HepG2 (cell line): ENCODE data around the gene SH3YL1. TPM values are rescaled to one million over a fixed set of nuclear protein-coding genes. Genes with fewer than 3 reads are reported as not detected.

Experiments used
- ATAC-seq: fragments of 200-7000 bp; cut with Tn5 transposase; 3 replicates; pipeline ENCODE4 v1.9.1; 2020; ENCODE audit warnings: mild to moderate bottlenecking, moderate library complexity
- BruUV-seq: library from RNA; stranded (reverse); fragments of 400-500 nt; replicated peaks from 2 replicates; lab custom pipeline; 2021; lab: Mats Ljungman, UMichigan
- CTCF ChIA-PET: fragments of 300-600 bp; formaldehyde crosslinking; extraction: SDS; loops from one replicate; lab custom pipeline; 2021; ENCODE audit warnings: low total read pairs, inconsistent platforms, low intra/inter-chr PET ratio; lab: Yijun Ruan, JAX
- POLR2A ChIA-PET: fragments of 350-600 bp; sonication (Branson Sonifier 250); formaldehyde crosslinking; loops from one replicate; lab custom pipeline; 2020; ENCODE audit warnings: antibody characterized with exemption, inconsistent platforms; lab: Yijun Ruan, JAX
- DNase-seq: peaks from one replicate; pipeline ENCODE4 v3.0.0-alpha.2; 2015; ENCODE audit warnings: low spot score
- FAIRE-seq: peaks from 3 replicates; lab custom pipeline; 2011; peaks lifted over from hg19 to GRCh38; lab: Jason Lieb, UNC
- H2AFZ ChIP-seq: one replicate; pipeline ENCODE4 v1.6.1; 2011; ENCODE audit warnings: low read length, inconsistent platforms
- H3K27ac ChIP-seq: fragments of 300-600 bp; 3 replicates; pipeline ENCODE4 v1.8.0; 2011; ENCODE audit warnings: mixed run types, mild to moderate bottlenecking, mixed read lengths, low read length, inconsistent platforms; ENCODE audit not compliant: insufficient read depth; ENCODE audit errors: extremely low read length
- H3K27me3 ChIP-seq, 2 experiments: fragments of 200-600 bp in 1 of 2; 2 replicates in 1 of 2; 3 replicates in 1 of 2; pipeline versions ENCODE4 v1.6.0 to v1.8.0; 2011; ENCODE audit warnings: low read length in 2 of 2, mild to moderate bottlenecking in 2 of 2, moderate library complexity in 2 of 2, inconsistent platforms in 1 of 2; ENCODE audit not compliant: insufficient read depth in 2 of 2, control insufficient read depth in 1 of 2
- H3K36me3 ChIP-seq, 2 experiments: fragments of 200-600 bp in 1 of 2; replicated peaks in 1 of 2; 2 replicates in 1 of 2; 3 replicates in 1 of 2; pipeline versions ENCODE4 v1.5.1 to v1.8.0; 2011; ENCODE audit warnings: low read length in 2 of 2, inconsistent platforms in 1 of 2; ENCODE audit not compliant: insufficient read depth in 2 of 2, control insufficient read depth in 1 of 2
- H3K4me1 ChIP-seq: 2 replicates; pipeline ENCODE4 v1.5.1; 2012; ENCODE audit warnings: low read length, inconsistent platforms; ENCODE audit not compliant: insufficient read depth
- H3K4me2 ChIP-seq: 2 replicates; pipeline ENCODE4 v1.6.0; 2011; ENCODE audit warnings: low read depth, low read length, inconsistent platforms
- H3K4me3 ChIP-seq, 3 experiments: fragments of 200-600 bp in 1 of 3; sonication (generic), shearing (Covaris generic) in 1 of 3; replicated peaks in 1 of 3; 2 replicates each; pipeline ENCODE4 v1.5.1; 2011 to 2016; ENCODE audit warnings: low read length in 3 of 3, inconsistent platforms in 2 of 3, low read depth in 2 of 3, mild to moderate bottlenecking in 2 of 3, control low read depth in 1 of 3, mixed read lengths in 1 of 3; ENCODE audit not compliant: insufficient read depth in 1 of 3
- H3K79me2 ChIP-seq: one replicate; pipeline ENCODE4 v1.6.1; 2011; ENCODE audit warnings: low read length, inconsistent platforms; ENCODE audit not compliant: insufficient read depth
- H3K9ac ChIP-seq: 2 replicates; pipeline ENCODE4 v1.6.0; 2011; ENCODE audit warnings: mild to moderate bottlenecking, low read depth, low read length, inconsistent platforms; ENCODE audit not compliant: insufficient read depth
- H3K9me3 ChIP-seq: 2 replicates; pipeline ENCODE4 v1.5.1; 2012; ENCODE audit warnings: mild to moderate bottlenecking, low read length
- H4K20me1 ChIP-seq: 2 replicates; pipeline ENCODE4 v1.6.0; 2011; ENCODE audit warnings: inconsistent platforms, mild to moderate bottlenecking, low read length, moderate library complexity; ENCODE audit not compliant: insufficient read depth
- CHCHD3 ChIP-seq: sonication (generic); formaldehyde crosslinking; IDR thresholded peaks from 2 replicates; pipeline ENCODE4 v1.8.0; 2022; ENCODE audit warnings: mild to moderate bottlenecking, missing genetic modification reagents, moderate library complexity
- DNMT3B ChIP-seq: conservative IDR thresholded peaks from 2 replicates; pipeline ENCODE4 v1.6.1; 2016; ENCODE audit warnings: missing biosample characterization, control low read depth
- ELF3 ChIP-seq: IDR thresholded peaks from 2 replicates; pipeline ENCODE4 v1.6.1; 2016; ENCODE audit warnings: missing genetic modification reagents, missing compliant biosample characterization
- GATA4 ChIP-seq: sonication (generic); IDR thresholded peaks from 2 replicates; pipeline ENCODE4 v1.6.1; 2016; ENCODE audit warnings: antibody characterized with exemption, low read depth, borderline replicate concordance
- HDAC1 ChIP-seq: sonication (generic); formaldehyde crosslinking; IDR thresholded peaks from 2 replicates; pipeline ENCODE4 v1.5.1; 2020; ENCODE audit warnings: mild to moderate bottlenecking, missing genetic modification reagents
- HDAC2 ChIP-seq: sonication (generic); formaldehyde crosslinking; IDR thresholded peaks from 2 replicates; pipeline ENCODE4 v1.4.0; 2020; ENCODE audit warnings: missing genetic modification reagents
- KLF15 ChIP-seq: sonication (generic); formaldehyde crosslinking; IDR thresholded peaks from 2 replicates; pipeline ENCODE4 v1.8.1; 2023; ENCODE audit warnings: borderline replicate concordance, mild to moderate bottlenecking, inconsistent platforms, missing genetic modification reagents, mixed read lengths
- REL ChIP-seq: sonication (generic); formaldehyde crosslinking; conservative IDR thresholded peaks from 2 replicates; pipeline ENCODE4 v1.8.0; 2022; ENCODE audit warnings: mild to moderate bottlenecking, missing genetic modification reagents, moderate library complexity
- SMYD3 ChIP-seq: sonication (generic); formaldehyde crosslinking; IDR thresholded peaks from 2 replicates; pipeline ENCODE4 v1.8.1; 2023; ENCODE audit warnings: mild to moderate bottlenecking, missing genetic modification reagents
- SNRNP70 ChIP-seq: fragments of 200-400 bp; formaldehyde crosslinking; IDR thresholded peaks from 2 replicates; pipeline ENCODE4 v1.6.1; 2017; ENCODE audit warnings: mild to moderate bottlenecking, low read depth, low read length, moderate library complexity
- TARDBP ChIP-seq: sonication (generic); formaldehyde crosslinking; IDR thresholded peaks from 2 replicates; pipeline ENCODE4 v1.8.0; 2022; ENCODE audit warnings: mild to moderate bottlenecking, missing genetic modification reagents
- ZBTB44 ChIP-seq: sonication (generic); formaldehyde crosslinking; IDR thresholded peaks from 2 replicates; pipeline ENCODE4 v1.4.0; 2020; ENCODE audit warnings: missing genetic modification reagents
- ZNF230 ChIP-seq: sonication (generic); formaldehyde crosslinking; IDR thresholded peaks from 2 replicates; pipeline ENCODE4 v1.4.0; 2020; ENCODE audit warnings: mild to moderate bottlenecking, missing genetic modification reagents
- ZNF263 ChIP-seq: sonication (generic); formaldehyde crosslinking; IDR thresholded peaks from 2 replicates; pipeline ENCODE4 v1.4.0; 2020; ENCODE audit warnings: missing genetic modification reagents
- ZNF331 ChIP-seq: sonication (generic); formaldehyde crosslinking; IDR thresholded peaks from 2 replicates; pipeline ENCODE4 v1.4.0; 2020; ENCODE audit warnings: missing genetic modification reagents
- ZNF543 ChIP-seq: sonication (generic); formaldehyde crosslinking; IDR thresholded peaks from 2 replicates; pipeline ENCODE4 v1.4.0; 2020; ENCODE audit warnings: mild to moderate bottlenecking, missing genetic modification reagents
- ZNF549 ChIP-seq: sonication (generic); formaldehyde crosslinking; IDR thresholded peaks from 2 replicates; pipeline ENCODE4 v1.5.0; 2020; ENCODE audit warnings: missing genetic modification reagents
- WGBS: methylation state at CpG from one replicate; pipeline ENCODE4 v1.1.6; 2017; ENCODE audit warnings: low lambda C conversion rate; 5-methylcytosine and 5-hydroxymethylcytosine counted together
- in situ Hi-C: cut with HindIII; loops from 2 replicates; pipeline ENCODE4 v1.10.0; 2017; ENCODE audit warnings: low pct_unique_long_range_greater_than_20kb; ENCODE audit not compliant: extremely low pct_ligation_motif_present
- intact Hi-C: fragments of 100-400 bp; cut with micrococcal nuclease; formaldehyde crosslinking; loops from one replicate; pipeline ENCODE4 v1.10.0; 2022; ENCODE audit not compliant: unreplicated experiment
- polyA plus RNA-seq, 8 experiments: library from polyadenylated mRNA; depleted of rRNA in 3 of 8; stranded (reverse) in 7 of 8; unstranded in 1 of 8; fragments of >200 nt; fragmentation: Illumina TruSeq in 4 of 8; extraction: Trizol in 4 of 8; gene quantifications; 2 replicates each; pipeline versions ENCODE4 v1.2.1 to v1.2.3, GENCODE V29; 2011 to 2016; ENCODE audit warnings: low read depth in 4 of 8, missing spikeins in 1 of 8, mixed read lengths in 1 of 8; ENCODE audit not compliant: insufficient read depth in 1 of 8
- total RNA-seq, 5 experiments: library from RNA; depleted of rRNA; stranded (reverse); fragments of >200 nt; fragmentation: Illumina TruSeq; extraction: Trizol; gene quantifications; 2 replicates each; pipeline ENCODE4 v1.2.3, GENCODE V29; 2016; ENCODE audit warnings: low read depth in 1 of 5
- TF ChIP-seq, protein P1 (sequence below), 2 experiments: fragments of 450-650 bp in 1 of 2; sonication (generic) in 1 of 2; formaldehyde crosslinking; IDR thresholded peaks; 2 replicates each; pipeline versions ENCODE4 v1.5.0 to v1.8.0; 2020 to 2022; ENCODE audit warnings: mild to moderate bottlenecking in 1 of 2, missing genetic modification reagents in 1 of 2
- TF ChIP-seq, protein P2 (sequence below): IDR thresholded peaks from 2 replicates; pipeline ENCODE4 v1.6.1; 2016; ENCODE audit warnings: low read depth
- TF ChIP-seq, protein P3 (sequence below): fragments of 450-650 bp; IDR thresholded peaks from 2 replicates; pipeline ENCODE4 v1.6.1; 2017; ENCODE audit warnings: mild to moderate bottlenecking

Gene SH3YL1
- total and polyA plus RNA-seq, 2 of the 13 experiments (the other 11 are each of a cell fraction or from before 2014, with no cell fraction given), result 13.0 to 48.2 TPM

GRCh38 chr2:234421-234820 lies 29.4 kb downstream of the SH3YL1 start:
- 36% methylated on average over 4 of the region's 4 CpGs for WGBS
- Histone ChIP-seq H3K4me1 (peaks cover 30% of the 10 kb centered on the region), H2AFZ (no peak overlapping the region), H3K4me2 (peak overlapping the region; percentile 19; the same call in 1 of the 2 replicates), H3K79me2 (no peaks in the 10 kb centered on the region), H3K27ac (no peak overlapping the region), H3K36me3 (peaks cover 5 to 18% of the 10 kb centered on the region in 2 experiments; a peak in 4 of 5 replicates), H4K20me1 (no peaks in the 10 kb centered on the region), H3K27me3 (no peaks in the 10 kb centered on the region), H3K4me3 (no peak overlapping the region), H3K9ac (no peak overlapping the region), H3K9me3 (no peaks in the 10 kb centered on the region)
- CTCF ChIA-PET, result no interaction called here
- ATAC-seq, result peak; percentile 65
- peak; percentile 21 for FAIRE-seq
- in situ Hi-C loops, result no loop called here
- intact Hi-C loops, result loop anchor here (5.0 kb wide), 1 partner anchor 57 kb away; no protein-coding TSS in a partner anchor
- POLR2A ChIA-PET, result no interaction called here
- peak; percentile 74 for DNase-seq
- BruUV-seq, result no TSS peak
- no peak for TF ChIP-seq GATA4
- TF ChIP-seq ZNF263 (CRISPR knock-in tag), result peak; percentile 94
- TF ChIP-seq SMYD3, result no peak
- TF ChIP-seq HDAC1 (CRISPR knock-in tag), result no peak
- TF ChIP-seq SNRNP70, result no peak
- no peak for TF ChIP-seq KLF15 (CRISPR knock-in tag)
- no peak for TF ChIP-seq REL (CRISPR knock-in tag)
- TF ChIP-seq, protein P1, sequence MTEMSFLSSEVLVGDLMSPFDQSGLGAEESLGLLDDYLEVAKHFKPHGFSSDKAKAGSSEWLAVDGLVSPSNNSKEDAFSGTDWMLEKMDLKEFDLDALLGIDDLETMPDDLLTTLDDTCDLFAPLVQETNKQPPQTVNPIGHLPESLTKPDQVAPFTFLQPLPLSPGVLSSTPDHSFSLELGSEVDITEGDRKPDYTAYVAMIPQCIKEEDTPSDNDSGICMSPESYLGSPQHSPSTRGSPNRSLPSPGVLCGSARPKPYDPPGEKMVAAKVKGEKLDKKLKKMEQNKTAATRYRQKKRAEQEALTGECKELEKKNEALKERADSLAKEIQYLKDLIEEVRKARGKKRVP (CRISPR knock-in tag; IDR thresholded peaks at IDR 0.05), result no peak
- TF ChIP-seq, protein P2, sequence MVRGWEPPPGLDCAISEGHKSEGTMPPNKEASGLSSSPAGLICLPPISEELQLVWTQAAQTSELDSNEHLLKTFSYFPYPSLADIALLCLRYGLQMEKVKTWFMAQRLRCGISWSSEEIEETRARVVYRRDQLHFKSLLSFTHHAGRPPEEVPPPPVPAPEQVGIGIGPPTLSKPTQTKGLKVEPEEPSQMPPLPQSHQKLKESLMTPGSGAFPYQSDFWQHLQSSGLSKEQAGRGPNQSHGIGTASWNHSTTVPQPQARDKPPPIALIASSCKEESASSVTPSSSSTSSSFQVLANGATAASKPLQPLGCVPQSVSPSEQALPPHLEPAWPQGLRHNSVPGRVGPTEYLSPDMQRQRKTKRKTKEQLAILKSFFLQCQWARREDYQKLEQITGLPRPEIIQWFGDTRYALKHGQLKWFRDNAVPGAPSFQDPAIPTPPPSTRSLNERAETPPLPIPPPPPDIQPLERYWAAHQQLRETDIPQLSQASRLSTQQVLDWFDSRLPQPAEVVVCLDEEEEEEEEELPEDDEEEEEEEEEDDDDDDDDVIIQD, result peak; percentile 74; the same call in 1 of the 2 replicates
- TF ChIP-seq, protein P3, sequence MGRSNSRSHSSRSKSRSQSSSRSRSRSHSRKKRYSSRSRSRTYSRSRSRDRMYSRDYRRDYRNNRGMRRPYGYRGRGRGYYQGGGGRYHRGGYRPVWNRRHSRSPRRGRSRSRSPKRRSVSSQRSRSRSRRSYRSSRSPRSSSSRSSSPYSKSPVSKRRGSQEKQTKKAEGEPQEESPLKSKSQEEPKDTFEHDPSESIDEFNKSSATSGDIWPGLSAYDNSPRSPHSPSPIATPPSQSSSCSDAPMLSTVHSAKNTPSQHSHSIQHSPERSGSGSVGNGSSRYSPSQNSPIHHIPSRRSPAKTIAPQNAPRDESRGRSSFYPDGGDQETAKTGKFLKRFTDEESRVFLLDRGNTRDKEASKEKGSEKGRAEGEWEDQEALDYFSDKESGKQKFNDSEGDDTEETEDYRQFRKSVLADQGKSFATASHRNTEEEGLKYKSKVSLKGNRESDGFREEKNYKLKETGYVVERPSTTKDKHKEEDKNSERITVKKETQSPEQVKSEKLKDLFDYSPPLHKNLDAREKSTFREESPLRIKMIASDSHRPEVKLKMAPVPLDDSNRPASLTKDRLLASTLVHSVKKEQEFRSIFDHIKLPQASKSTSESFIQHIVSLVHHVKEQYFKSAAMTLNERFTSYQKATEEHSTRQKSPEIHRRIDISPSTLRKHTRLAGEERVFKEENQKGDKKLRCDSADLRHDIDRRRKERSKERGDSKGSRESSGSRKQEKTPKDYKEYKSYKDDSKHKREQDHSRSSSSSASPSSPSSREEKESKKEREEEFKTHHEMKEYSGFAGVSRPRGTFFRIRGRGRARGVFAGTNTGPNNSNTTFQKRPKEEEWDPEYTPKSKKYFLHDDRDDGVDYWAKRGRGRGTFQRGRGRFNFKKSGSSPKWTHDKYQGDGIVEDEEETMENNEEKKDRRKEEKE, result no peak
- no peak for TF ChIP-seq CHCHD3 (CRISPR knock-in tag)
- peak; percentile 16; the same call in 1 of the 2 replicates for TF ChIP-seq ZNF331 (CRISPR knock-in tag)
- TF ChIP-seq ZNF549, result no peak
- TF ChIP-seq ZNF230 (CRISPR knock-in tag), result no peak
- no peak for TF ChIP-seq DNMT3B
- TF ChIP-seq HDAC2, result 0 out of 2 replicates have a peak, but pooled peaks have one; percentile 37
- 0 out of 2 replicates have a peak, but pooled peaks have one; percentile 22 for TF ChIP-seq TARDBP (CRISPR knock-in tag)
- TF ChIP-seq ZNF543 (CRISPR knock-in tag), result no peak
- 0 out of 2 replicates have a peak, but pooled peaks have one; percentile 15 for TF ChIP-seq ELF3 (CRISPR knock-in tag)
- no peak for TF ChIP-seq ZBTB44
